Panc1 (cell line): ENCODE results near the gene ASL.
"Not testable (repeated sequence)": the region's sequence is repeated elsewhere in the genome, so short reads cannot be mapped to it uniquely, and the experiment has no call there.

Experiments used
- SIN3A ChIP-seq: IDR thresholded peaks from 2 replicates; pipeline ENCODE4 v1.6.1; 2012; ENCODE audit warnings: low read depth, mild to moderate bottlenecking, low read length, moderate library complexity, borderline replicate concordance; ENCODE audit not compliant: insufficient read depth
- TF ChIP-seq, protein P1 (sequence below): fragments of 450-650 bp; IDR thresholded peaks from 2 replicates; pipeline ENCODE4 v1.5.1; 2017; ENCODE audit warnings: mild to moderate bottlenecking

DNA sequence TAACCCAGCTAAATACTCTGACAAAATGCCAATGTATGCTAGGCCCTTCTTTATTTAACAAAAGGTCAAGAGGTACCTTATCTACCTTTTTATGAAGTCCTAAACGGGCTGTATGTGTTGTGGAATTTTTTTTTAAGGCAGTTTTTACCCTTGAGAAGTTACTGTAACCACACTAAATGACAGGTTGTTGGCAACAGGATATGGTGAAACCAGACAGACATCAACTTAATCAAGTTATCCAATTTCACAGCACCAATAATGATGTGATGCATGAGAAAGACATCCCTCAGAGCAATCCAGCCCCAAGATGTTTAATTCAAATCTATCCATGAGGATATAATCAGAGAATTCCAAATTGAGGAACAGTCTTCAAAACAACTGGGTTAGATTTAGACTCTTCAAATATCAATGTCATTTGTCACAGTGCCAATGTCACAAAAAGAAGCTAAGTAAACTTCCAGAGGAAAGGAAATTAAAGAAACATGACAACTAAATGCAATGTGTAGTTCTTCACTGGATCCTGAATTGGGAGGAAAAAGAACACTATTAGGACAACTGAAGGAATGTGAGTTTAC lies 41.1 kb upstream of the ASL start:
- TF ChIP-seq, protein P1, sequence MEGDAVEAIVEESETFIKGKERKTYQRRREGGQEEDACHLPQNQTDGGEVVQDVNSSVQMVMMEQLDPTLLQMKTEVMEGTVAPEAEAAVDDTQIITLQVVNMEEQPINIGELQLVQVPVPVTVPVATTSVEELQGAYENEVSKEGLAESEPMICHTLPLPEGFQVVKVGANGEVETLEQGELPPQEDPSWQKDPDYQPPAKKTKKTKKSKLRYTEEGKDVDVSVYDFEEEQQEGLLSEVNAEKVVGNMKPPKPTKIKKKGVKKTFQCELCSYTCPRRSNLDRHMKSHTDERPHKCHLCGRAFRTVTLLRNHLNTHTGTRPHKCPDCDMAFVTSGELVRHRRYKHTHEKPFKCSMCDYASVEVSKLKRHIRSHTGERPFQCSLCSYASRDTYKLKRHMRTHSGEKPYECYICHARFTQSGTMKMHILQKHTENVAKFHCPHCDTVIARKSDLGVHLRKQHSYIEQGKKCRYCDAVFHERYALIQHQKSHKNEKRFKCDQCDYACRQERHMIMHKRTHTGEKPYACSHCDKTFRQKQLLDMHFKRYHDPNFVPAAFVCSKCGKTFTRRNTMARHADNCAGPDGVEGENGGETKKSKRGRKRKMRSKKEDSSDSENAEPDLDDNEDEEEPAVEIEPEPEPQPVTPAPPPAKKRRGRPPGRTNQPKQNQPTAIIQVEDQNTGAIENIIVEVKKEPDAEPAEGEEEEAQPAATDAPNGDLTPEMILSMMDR = not testable (repeated sequence)
- TF ChIP-seq SIN3A = not testable (repeated sequence)
